Psoas muscle (tissue), 8 donors: ENCODE measurements around the gene ADAMTSL2. TPM values are rescaled to one million over a fixed set of nuclear protein-coding genes. Genes with fewer than 3 reads are reported as not detected.

Experiments
- ATAC-seq, 4 donors: fragments of 200-7000 bp; cut with Tn5 transposase; one replicate each; pipeline ENCODE4 v1.9.1; 2020; ENCODE audit warnings: moderate library complexity in 3 of 4, mild to moderate bottlenecking in 2 of 4
- DNase-seq, 2 donors: peaks; one replicate each; pipeline ENCODE4 v3.0.0-alpha.2; 2020
- H3K27ac ChIP-seq: fragments of 200-600 bp; one replicate; pipeline ENCODE4 v1.8.0; 2022
- H3K27me3 ChIP-seq, 3 donors: fragments of 200-600 bp in 1 of 3; one replicate each; pipeline versions ENCODE4 v1.6.1 to v1.8.0; 2013 to 2022; ENCODE audit warnings: low read length in 2 of 3, mild to moderate bottlenecking in 2 of 3, moderate library complexity in 1 of 3; ENCODE audit not compliant: insufficient read depth in 3 of 3
- H3K36me3 ChIP-seq, 2 donors: fragments of 200-600 bp in 1 of 2; one replicate each; pipeline versions ENCODE4 v1.6.1 to v1.8.0; 2013 to 2022; ENCODE audit warnings: low read depth in 1 of 2, mild to moderate bottlenecking in 1 of 2, moderate library complexity in 1 of 2; ENCODE audit not compliant: insufficient read depth in 1 of 2
- H3K4me1 ChIP-seq: fragments of 200-600 bp; one replicate; pipeline ENCODE4 v1.8.0; 2022
- H3K4me3 ChIP-seq: fragments of 200-600 bp; one replicate; pipeline ENCODE4 v1.8.0; 2022; ENCODE audit warnings: mild to moderate bottlenecking
- H3K9me3 ChIP-seq: fragments of 200-600 bp; one replicate; pipeline ENCODE4 v1.8.0; 2022
- CTCF ChIP-seq: fragments of 200-600 bp; IDR thresholded peaks from one replicate; pipeline ENCODE4 v1.8.0; 2022; ENCODE audit warnings: antibody characterized with exemption
- WGBS, 3 donors: extraction: QIAGEN DNeasy Blood & Tissue Kit; methylation state at CpG; one replicate each; pipeline versions ENCODE4 v1.1.6 to v1.1.7; 2013; 5-methylcytosine and 5-hydroxymethylcytosine counted together
- intact Hi-C, 2 donors: fragments of 100-400 bp; cut with DNase I; formaldehyde crosslinking; loops; one replicate each; pipeline versions ENCODE4 v1.11.0 to v1.14.2; 2022
- polyA plus RNA-seq, 3 donors: library from polyadenylated mRNA; stranded (reverse); fragments of 200-250 nt; gene quantifications; one replicate each; pipeline ENCODE4 v1.2.3, GENCODE V29; 2013
- total RNA-seq, 4 donors: library from RNA; stranded (reverse); fragmentation: NEBNext Ultra II Directional in 2 of 4; extraction: Animal tissue kit (Norgen Biotek cat#: 25700) in 2 of 4; gene quantifications; one replicate each; pipeline versions ENCODE4 v1.2.1 to v1.2.4, GENCODE V29; 2021 to 2023
- donor health status: healthy with polysubstance abuse.
- donor health status: DM: no; HTN: no; CAD: no; lungs with moderate emphysema.
- donor health status: Bipolar disorder and iron deficiency.
- donor health status: healthy.
- donor health status: DM: yes; HTN: yes; CAD: no.
- donor health status: DM: no; HTN: no; CAD: no.
- donor health status: DM: no; HTN: no; CAD: no.
- donor health status: DM: yes; HTN: yes; CAD: no.

Gene ADAMTSL2
- total and polyA plus RNA-seq, 7 donors: 0.21 to 5.4 (median 0.71) TPM

- DNase-seq (no peak), ATAC-seq (no peak)
- TF ChIP-seq CTCF: no peak
- no peak overlapping the region for H3K27ac ChIP-seq
- H3K4me3 ChIP-seq: no peak overlapping the region
- WGBS, 3 donors: 92 to 96% (median 94%) methylated on average over 14 of the region's 14 CpGs
- H3K27me3 ChIP-seq: peaks cover 0 to 61% (median 19%) of the 10 kb centered on the region in 3 donors
- no peaks in the 10 kb centered on the region for H3K36me3 ChIP-seq
- no peaks in the 10 kb centered on the region for H3K9me3 ChIP-seq
- peaks cover 3% of the 10 kb centered on the region for H3K4me1 ChIP-seq
- intact Hi-C loops: no loop called here
Measured at GRCh38 chr9:133582501-133583045, 48.1 kb downstream of the ADAMTSL2 start.

- TF ChIP-seq CTCF: no peak
- Histone ChIP-seq H3K27ac (no peak overlapping the region), H3K27me3 (peaks cover 0 to 65% (median 19%) of the 10 kb centered on the region in 3 donors), H3K4me1 (peaks cover 3% of the 10 kb centered on the region), H3K4me3 (no peak overlapping the region), H3K36me3 (no peaks in the 10 kb centered on the region), H3K9me3 (no peaks in the 10 kb centered on the region)
- intact Hi-C loops: no loop called here
- no peak for ATAC-seq
- 75 to 83% (median 79%) methylated on average over 3 of the region's 3 CpGs for WGBS, 3 donors
- no peak for DNase-seq
Measured at GRCh38 chr9:133583111-133583510, 48.6 kb downstream of the ADAMTSL2 start.

- Histone ChIP-seq H3K4me3 (no peak overlapping the region), H3K27ac (no peak overlapping the region), H3K36me3 (no peaks in the 10 kb centered on the region), H3K27me3 (peaks cover 0 to 66% (median 19%) of the 10 kb centered on the region in 3 donors), H3K4me1 (peaks cover 3% of the 10 kb centered on the region), H3K9me3 (no peaks in the 10 kb centered on the region)
- ATAC-seq (peak in 1 of 4 donors; percentile 31), DNase-seq (no peak)
- WGBS, 3 donors: 48 to 64% (median 48%) methylated on average over 22 to 23 of the region's 23 CpGs
- no peak for TF ChIP-seq CTCF
- intact Hi-C loops: no loop called here
Measured at GRCh38 chr9:133583586-133583985, 49.1 kb downstream of the ADAMTSL2 start.

- ATAC-seq: no peak
- H3K27me3 ChIP-seq: peaks cover 0 to 66% (median 19%) of the 10 kb centered on the region in 3 donors
- TF ChIP-seq CTCF: no peak
- intact Hi-C loops: no loop called here
- H3K36me3 ChIP-seq: no peaks in the 10 kb centered on the region
- 77 to 85% (median 81%) methylated on average over 5 of the region's 5 CpGs for WGBS, 3 donors
- H3K27ac ChIP-seq: no peak overlapping the region
- H3K9me3 ChIP-seq: no peaks in the 10 kb centered on the region
- no peak overlapping the region for H3K4me3 ChIP-seq
- peaks cover 3% of the 10 kb centered on the region for H3K4me1 ChIP-seq
- no peak for DNase-seq
Measured at GRCh38 chr9:133584167-133584558, 49.7 kb downstream of the ADAMTSL2 start.
